Neural progenitor cell (in vitro differentiated cells): ENCODE data around the gene CEP164.

Experiments
- EZH2 ChIP-seq: fragments of 200-600 bp; sonication (generic); IDR thresholded peaks from 2 replicates; pipeline ENCODE4 v1.6.1; 2017; ENCODE audit warnings: antibody characterized with exemption, mild to moderate bottlenecking, moderate library complexity
- EZH2phosphoT487 ChIP-seq: fragments of 200-600 bp; sonication (generic); IDR thresholded peaks from 2 replicates; pipeline ENCODE4 v1.6.1; 2017; ENCODE audit warnings: antibody characterized with exemption
- TF ChIP-seq, protein P1 (sequence below): fragments of 200-600 bp; sonication (generic); IDR thresholded peaks from 2 replicates; pipeline ENCODE4 v1.5.1; 2017; ENCODE audit warnings: antibody characterized with exemption, mild to moderate bottlenecking

DNA sequence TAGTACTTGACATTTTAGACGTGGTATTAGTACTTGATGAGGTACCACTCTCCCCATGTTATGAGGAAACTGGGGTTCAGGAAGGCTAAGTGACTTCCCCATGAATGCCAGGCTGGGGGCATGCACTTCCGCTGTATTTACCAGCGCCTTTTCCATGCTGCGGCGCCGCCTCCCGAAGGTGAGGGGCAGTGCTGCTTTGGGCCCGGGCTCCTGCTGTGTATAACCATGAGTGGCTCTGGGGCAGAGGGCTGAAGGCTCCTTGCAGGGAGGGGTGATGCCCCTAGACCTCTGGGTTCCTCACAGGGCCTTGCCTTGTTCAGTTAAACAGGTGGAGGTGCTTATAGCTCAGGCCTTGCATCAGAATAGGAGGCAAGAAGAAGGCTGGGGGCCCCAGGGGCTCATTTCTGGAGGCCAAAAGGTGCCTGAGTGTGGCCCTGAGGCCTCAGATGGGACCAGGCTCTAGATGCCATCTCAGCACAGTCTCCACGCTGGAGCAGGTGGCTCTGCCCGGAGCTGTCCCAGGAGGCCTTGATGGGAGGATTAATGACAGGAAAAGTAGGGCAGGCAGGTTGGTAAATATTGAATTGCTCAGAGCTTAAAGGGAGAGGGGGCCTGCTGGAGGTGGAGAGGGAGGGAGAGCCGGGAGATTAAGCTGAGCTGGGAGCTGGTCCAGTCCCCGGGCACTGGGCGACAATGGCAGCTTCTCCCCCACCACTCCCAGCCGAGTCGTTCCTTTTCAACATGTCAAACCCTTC lies 129.6 kb downstream of the CEP164 start:
- TF ChIP-seq, protein P1, sequence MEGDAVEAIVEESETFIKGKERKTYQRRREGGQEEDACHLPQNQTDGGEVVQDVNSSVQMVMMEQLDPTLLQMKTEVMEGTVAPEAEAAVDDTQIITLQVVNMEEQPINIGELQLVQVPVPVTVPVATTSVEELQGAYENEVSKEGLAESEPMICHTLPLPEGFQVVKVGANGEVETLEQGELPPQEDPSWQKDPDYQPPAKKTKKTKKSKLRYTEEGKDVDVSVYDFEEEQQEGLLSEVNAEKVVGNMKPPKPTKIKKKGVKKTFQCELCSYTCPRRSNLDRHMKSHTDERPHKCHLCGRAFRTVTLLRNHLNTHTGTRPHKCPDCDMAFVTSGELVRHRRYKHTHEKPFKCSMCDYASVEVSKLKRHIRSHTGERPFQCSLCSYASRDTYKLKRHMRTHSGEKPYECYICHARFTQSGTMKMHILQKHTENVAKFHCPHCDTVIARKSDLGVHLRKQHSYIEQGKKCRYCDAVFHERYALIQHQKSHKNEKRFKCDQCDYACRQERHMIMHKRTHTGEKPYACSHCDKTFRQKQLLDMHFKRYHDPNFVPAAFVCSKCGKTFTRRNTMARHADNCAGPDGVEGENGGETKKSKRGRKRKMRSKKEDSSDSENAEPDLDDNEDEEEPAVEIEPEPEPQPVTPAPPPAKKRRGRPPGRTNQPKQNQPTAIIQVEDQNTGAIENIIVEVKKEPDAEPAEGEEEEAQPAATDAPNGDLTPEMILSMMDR, result no peak
- no peak for TF ChIP-seq EZH2
- TF ChIP-seq EZH2phosphoT487, result no peak
